HUES6 (cell line): ENCODE data around the gene XIST.
"Not testable (repeated sequence)": the region's sequence is repeated elsewhere in the genome, so short reads cannot be mapped to it uniquely, and the experiment has no call there.

Experiments
- H3K27ac ChIP-seq: 2 replicates; pipeline ENCODE4 v1.7.0; 2013; ENCODE audit warnings: low read depth, mild to moderate bottlenecking, low read length, inconsistent platforms
- H3K27me3 ChIP-seq: 2 replicates; pipeline ENCODE4 v1.6.1; 2013; ENCODE audit warnings: low read length; ENCODE audit not compliant: control insufficient read depth, insufficient read depth
- H3K36me3 ChIP-seq: 2 replicates; pipeline ENCODE4 v1.6.1; 2013; ENCODE audit warnings: low read length; ENCODE audit not compliant: control insufficient read depth, insufficient read depth
- H3K4me1 ChIP-seq: 2 replicates; pipeline ENCODE4 v1.6.1; 2013; ENCODE audit warnings: low read length; ENCODE audit not compliant: control insufficient read depth, insufficient read depth
- H3K4me3 ChIP-seq: 2 replicates; pipeline ENCODE4 v1.5.1; 2013; ENCODE audit warnings: low read depth, low read length
- H3K9ac ChIP-seq: one replicate; pipeline ENCODE4 v1.6.1; 2013; ENCODE audit warnings: mild to moderate bottlenecking, low read length
- H3K9me3 ChIP-seq: 2 replicates; pipeline ENCODE4 v1.6.1; 2013; ENCODE audit warnings: low read depth, low read length; ENCODE audit not compliant: control insufficient read depth, insufficient read depth

The XIST gene

DNA sequence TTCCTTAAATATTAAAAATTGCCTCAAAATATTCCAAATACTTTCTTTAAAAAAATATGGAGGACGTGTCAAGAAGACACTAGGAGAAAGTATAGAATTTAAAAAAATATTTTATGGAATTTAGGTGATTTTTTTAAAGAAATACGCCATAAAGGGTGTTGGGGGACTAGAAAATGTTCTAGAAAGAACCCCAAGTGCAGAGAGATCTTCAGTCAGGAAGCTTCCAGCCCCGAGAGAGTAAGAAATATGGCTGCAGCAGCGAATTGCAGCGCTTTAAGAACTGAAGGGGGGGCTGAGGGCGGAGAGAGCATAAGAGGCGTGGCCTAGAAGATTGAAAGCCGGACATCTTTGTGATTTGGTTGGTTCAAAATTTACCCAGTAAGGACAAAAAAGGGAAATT, at the start of gene XIST:
Gene XIST (minus strand): TSS at position 248 of the 400 bp plus-strand sequence.
- Histone ChIP-seq H3K9me3 (peaks cover 50% of the 10 kb centered on the region), H3K36me3 (peaks cover 6% of the 10 kb centered on the region; the same call in 1 of the 2 replicates), H3K27me3 (no peaks in the 10 kb centered on the region), H3K4me1 (peaks cover 9% of the 10 kb centered on the region; the same call in 1 of the 2 replicates), H3K9ac (no peak within 1 kb of the TSS), H3K27ac (no peak within 1 kb of the TSS; the same call in 1 of the 2 replicates), H3K4me3 (peak within 1 kb of the TSS; percentile 30; the same call in 1 of the 2 replicates)

DNA sequence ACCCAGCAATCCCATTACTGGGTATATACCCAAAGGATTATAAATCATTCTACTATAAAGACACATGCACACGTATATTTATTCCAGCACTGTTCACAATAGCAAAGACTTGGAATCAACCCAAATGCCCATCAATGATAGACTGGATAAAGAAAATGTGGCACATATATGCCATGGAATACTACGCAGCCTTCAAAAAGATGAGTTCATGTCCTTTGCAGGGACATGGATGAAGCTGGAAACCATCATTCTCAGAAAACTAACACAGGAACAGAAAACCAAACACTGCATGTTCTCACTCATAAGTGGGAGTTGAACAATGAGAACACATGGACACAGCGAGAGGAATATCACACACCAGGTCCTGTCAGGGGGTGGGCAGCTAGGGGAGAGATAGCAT, 45.8 kb upstream of the XIST start:
- H3K27ac ChIP-seq, H3K27me3 ChIP-seq, H3K4me1 ChIP-seq, H3K36me3 ChIP-seq, H3K4me3 ChIP-seq, H3K9ac ChIP-seq: not testable (repeated sequence)
- H3K9me3 ChIP-seq, result peaks cover 17% of the 10 kb centered on the region

DNA sequence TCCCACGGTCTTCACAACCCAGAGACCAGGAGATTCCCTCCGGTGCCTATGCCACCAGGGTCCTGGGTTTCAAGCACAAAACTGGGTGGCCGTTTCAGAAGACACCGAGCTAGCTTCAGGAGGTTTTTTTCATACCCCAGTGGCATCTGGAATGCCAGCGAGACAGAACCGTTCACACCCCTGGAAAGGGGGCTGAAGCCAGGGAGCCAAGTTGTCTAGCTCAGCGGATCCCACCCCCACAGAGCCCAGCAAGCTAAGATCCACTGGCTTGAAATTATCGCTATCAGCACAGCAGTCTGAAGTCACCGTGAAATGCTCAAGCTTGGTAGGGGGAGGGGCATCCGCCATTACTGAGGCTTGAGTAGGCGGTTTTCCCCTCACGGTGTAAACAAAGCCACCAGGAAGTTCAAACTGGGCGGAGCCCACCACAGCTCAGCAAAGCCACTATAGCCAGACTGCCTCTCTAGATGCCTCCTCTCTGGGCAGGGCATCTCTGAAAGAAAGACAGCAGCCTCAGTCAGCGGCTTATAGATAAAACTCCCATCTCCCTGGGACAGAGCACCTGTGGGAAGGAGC, 40.1 kb upstream of the XIST start:
- H3K9ac ChIP-seq, H3K4me3 ChIP-seq, H3K36me3 ChIP-seq, H3K27me3 ChIP-seq, H3K27ac ChIP-seq, H3K4me1 ChIP-seq: not testable (repeated sequence)
- peaks cover 26% of the 10 kb centered on the region for H3K9me3 ChIP-seq

DNA sequence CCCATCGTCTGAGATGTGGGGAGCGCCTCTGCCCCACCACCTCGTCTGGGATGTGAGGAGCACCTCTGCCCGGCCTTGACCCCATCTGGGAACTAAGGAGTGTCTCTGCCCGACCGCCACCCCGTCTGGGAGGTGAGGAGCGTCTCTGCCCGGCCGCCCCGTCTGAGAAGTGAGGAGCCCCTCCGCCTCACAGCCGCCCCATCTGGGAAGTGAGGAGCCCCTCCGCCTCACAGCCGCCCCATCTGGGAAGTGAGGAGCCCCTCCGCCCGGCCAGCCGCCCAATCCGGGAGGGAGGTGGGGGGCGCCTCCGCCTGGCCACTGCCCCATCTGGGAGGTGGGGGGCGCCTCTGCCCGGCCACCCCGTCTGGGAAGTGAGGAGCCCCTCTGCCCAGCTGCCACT, 29.7 kb upstream of the XIST start:
- H3K27me3 ChIP-seq, H3K36me3 ChIP-seq, H3K4me1 ChIP-seq, H3K27ac ChIP-seq, H3K9ac ChIP-seq, H3K4me3 ChIP-seq: not testable (repeated sequence)
- H3K9me3 ChIP-seq, result peaks cover 26% of the 10 kb centered on the region

DNA sequence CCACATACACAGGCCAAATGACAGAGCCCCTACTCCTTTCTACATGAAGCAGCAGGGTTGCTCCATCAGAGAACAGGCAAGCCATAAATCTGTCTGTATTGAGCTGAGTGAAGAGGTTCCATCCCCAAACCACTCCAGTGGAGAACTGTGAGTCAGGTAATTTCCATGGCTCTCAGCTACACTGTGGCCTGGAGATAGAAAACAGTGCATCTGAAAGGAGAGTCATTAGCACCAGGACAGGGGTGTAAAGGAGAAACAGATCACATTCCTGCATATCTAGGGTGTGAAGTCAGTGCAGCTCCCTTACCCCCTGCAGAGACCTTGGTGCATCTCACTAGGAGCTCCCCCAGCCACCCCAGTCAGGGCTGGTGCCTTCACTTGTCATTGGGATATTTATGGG, 25.2 kb upstream of the XIST start:
- peak overlapping the region; percentile 80; the same call in 1 of the 2 replicates for H3K27ac ChIP-seq
- peak overlapping the region; percentile 35 for H3K9ac ChIP-seq
- no peaks in the 10 kb centered on the region for H3K36me3 ChIP-seq
- H3K27me3 ChIP-seq, result peaks cover 3% of the 10 kb centered on the region; the same call in 1 of the 2 replicates
- H3K4me1 ChIP-seq, result peaks cover 20% of the 10 kb centered on the region
- H3K4me3 ChIP-seq, result no peak overlapping the region
- H3K9me3 ChIP-seq, result peaks cover 15% of the 10 kb centered on the region

DNA sequence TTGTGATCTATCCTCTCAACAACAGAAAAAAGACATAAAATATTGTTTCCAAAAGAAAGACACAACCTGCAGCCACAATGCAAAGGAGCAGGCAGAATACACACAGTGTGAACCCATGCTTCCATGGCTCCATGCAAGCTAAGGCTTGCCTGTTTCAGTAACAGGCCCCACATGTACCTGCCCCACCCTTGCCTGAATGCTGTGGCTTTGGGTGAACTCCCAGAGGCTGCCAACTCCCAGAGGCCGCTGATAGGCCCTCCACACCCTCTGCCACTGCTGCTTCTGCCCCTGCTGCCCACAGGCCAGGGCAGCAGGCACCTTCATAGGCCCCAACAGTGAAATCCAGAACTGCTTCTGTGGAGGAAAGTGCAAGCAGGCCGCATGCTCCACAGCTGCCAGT, 24.4 kb upstream of the XIST start:
- Histone ChIP-seq H3K36me3 (no peaks in the 10 kb centered on the region), H3K4me3 (no peak overlapping the region), H3K4me1 (peaks cover 20% of the 10 kb centered on the region), H3K9me3 (peaks cover 15% of the 10 kb centered on the region), H3K9ac (peak overlapping the region; percentile 35), H3K27ac (peak overlapping the region; percentile 80; the same call in 1 of the 2 replicates), H3K27me3 (peaks cover 3% of the 10 kb centered on the region; the same call in 1 of the 2 replicates)

DNA sequence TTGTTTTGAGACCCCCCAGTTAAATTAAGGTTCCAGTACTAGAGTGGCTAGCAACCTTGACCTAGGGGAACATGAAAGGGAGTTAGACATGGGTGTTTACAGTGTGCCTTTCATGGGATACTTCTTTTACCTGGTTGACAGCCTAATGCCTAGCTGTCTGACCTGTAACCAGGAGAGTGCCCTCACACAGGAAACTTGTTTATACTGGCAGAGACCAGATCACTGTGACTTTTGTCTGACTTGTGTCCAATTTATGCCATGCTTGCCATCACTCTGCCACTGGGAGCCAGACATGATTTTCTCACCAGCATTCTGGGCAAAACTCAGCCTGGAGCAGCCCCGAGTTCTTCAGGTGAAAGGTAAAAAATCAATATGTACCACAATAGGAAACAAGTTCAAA, 16.4 kb upstream of the XIST start:
- Histone ChIP-seq H3K27ac (no peak overlapping the region), H3K9me3 (no peaks in the 10 kb centered on the region), H3K4me1 (no peaks in the 10 kb centered on the region), H3K27me3 (no peaks in the 10 kb centered on the region; the same call in 1 of the 2 replicates), H3K9ac (no peak overlapping the region), H3K36me3 (no peaks in the 10 kb centered on the region), H3K4me3 (no peak overlapping the region)

DNA sequence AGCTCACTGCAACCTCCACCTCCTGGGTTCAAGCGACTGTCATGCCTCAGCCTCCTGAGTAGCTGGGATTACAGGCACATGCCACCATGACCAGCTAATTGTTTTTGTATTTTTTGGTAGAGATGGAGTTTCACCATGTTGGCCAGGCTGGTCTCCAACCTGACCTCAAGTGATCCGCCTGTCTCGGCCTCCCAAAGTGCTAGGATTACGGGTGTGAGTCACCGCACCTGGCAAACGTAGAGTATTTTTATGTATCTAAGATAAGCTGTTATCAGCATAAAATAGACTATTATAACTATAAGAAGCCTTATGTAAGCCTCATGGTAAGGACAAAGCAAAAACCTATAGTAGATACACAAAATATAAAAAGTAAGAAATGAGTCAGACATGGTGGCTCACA, 14.6 kb upstream of the XIST start:
- H3K27ac ChIP-seq, result no peak overlapping the region
- no peak overlapping the region for H3K4me3 ChIP-seq
- H3K27me3 ChIP-seq, result no peaks in the 10 kb centered on the region; the same call in 1 of the 2 replicates
- H3K36me3 ChIP-seq, result no peaks in the 10 kb centered on the region
- H3K4me1 ChIP-seq, result peaks cover 2% of the 10 kb centered on the region; the same call in 1 of the 2 replicates
- no peak overlapping the region for H3K9ac ChIP-seq
- no peaks in the 10 kb centered on the region for H3K9me3 ChIP-seq

DNA sequence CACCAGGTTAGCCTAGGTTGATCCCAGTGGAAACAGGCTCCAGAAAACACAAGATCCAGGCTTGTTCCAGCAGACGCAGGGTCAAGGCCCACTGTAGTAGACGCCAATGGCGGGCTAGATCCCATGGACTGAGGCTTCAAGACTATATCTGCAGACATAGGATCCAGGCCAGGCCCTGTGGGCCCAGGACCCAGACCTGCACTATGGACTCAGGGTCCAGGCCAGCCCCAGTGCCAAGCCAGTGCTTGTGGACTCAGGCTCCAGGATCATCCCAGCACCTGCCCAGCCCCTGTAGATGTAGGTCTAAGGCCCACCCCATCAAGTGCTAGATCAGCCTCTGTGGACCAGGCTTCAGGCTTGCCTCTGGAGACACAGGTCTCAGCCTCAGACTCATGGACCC, 11.3 kb upstream of the XIST start:
- Histone ChIP-seq H3K27me3 (no peaks in the 10 kb centered on the region; the same call in 1 of the 2 replicates), H3K9me3 (peaks cover 10% of the 10 kb centered on the region; the same call in 1 of the 2 replicates), H3K4me1 (peaks cover 2% of the 10 kb centered on the region; the same call in 1 of the 2 replicates), H3K36me3 (no peaks in the 10 kb centered on the region), H3K9ac (no peak overlapping the region), H3K27ac (no peak overlapping the region), H3K4me3 (no peak overlapping the region)

DNA sequence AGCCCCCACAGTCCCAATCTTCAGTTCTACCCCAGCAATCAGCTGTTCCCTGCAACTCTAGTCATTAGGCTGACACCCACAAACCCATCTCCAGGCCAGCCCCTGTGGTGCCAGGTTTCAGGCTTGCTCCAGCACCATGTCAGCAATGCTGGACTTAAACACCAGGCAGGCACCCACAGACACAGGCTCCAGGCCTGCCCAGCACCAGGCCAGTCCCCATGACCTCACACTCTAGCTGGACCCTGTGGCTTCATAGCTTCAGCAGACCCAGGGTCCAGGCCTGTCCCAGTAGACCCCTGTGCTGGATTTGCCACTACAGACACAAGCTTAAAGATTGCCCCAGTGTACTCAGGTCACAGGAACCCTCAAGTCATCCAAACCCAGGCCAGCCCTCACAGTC, 10.8 kb upstream of the XIST start:
- Histone ChIP-seq H3K27me3 (no peaks in the 10 kb centered on the region; the same call in 1 of the 2 replicates), H3K4me1 (peaks cover 2% of the 10 kb centered on the region; the same call in 1 of the 2 replicates), H3K27ac (no peak overlapping the region), H3K9ac (no peak overlapping the region), H3K36me3 (no peaks in the 10 kb centered on the region), H3K9me3 (peaks cover 10% of the 10 kb centered on the region; the same call in 1 of the 2 replicates), H3K4me3 (no peak overlapping the region)

DNA sequence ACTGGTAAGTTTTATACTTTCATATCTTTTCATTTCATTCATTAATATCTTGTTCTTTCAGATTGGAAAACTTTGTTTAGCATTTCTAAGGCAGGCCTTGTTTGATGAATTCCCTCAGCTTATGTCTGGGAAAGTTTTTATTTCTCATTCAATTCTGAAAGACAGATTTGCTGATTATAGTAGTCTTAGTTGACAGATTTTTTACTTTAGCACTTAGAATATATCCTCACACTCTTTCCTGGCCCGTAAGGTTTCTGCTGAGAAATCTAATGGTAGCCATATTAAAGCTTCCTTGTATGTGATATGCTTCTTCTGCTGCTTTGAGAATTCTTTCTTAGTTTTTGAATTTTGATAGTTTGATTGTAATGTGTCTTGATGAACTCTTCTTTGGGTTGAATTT, 7.1 kb upstream of the XIST start:
- Histone ChIP-seq H3K36me3 (no peaks in the 10 kb centered on the region), H3K27me3 (no peaks in the 10 kb centered on the region; the same call in 1 of the 2 replicates), H3K4me1 (peaks cover 11% of the 10 kb centered on the region), H3K4me3 (no peak overlapping the region), H3K9me3 (peaks cover 10% of the 10 kb centered on the region; the same call in 1 of the 2 replicates), H3K27ac (no peak overlapping the region), H3K9ac (no peak overlapping the region)
